GM21423 (cell line): ENCODE measurements around the gene EBF4.
A peak's percentile ranks its signal among the peaks of the same experiment; 100 is the strongest.

ENCODE experiments used
- ATAC-seq: cut with Tn5 transposase; IDR thresholded peaks from one replicate; pipeline ENCODE4 v1.9.1; 2021; ENCODE audit warnings: mild to moderate bottlenecking, moderate library complexity; ENCODE audit not compliant: unreplicated experiment

The EBF4 gene, protein sequence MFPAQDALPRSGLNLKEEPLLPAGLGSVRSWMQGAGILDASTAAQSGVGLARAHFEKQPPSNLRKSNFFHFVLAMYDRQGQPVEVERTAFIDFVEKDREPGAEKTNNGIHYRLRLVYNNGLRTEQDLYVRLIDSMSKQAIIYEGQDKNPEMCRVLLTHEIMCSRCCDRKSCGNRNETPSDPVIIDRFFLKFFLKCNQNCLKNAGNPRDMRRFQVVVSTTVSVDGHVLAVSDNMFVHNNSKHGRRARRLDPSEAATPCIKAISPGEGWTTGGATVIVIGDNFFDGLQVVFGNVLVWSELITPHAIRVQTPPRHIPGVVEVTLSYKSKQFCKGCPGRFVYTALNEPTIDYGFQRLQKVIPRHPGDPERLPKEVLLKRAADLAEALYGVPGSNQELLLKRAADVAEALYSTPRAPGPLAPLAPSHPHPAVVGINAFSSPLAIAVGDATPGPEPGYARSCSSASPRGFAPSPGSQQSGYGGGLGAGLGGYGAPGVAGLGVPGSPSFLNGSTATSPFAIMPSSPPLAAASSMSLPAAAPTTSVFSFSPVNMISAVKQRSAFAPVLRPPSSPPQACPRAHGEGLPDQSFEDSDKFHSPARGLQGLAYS

DNA sequence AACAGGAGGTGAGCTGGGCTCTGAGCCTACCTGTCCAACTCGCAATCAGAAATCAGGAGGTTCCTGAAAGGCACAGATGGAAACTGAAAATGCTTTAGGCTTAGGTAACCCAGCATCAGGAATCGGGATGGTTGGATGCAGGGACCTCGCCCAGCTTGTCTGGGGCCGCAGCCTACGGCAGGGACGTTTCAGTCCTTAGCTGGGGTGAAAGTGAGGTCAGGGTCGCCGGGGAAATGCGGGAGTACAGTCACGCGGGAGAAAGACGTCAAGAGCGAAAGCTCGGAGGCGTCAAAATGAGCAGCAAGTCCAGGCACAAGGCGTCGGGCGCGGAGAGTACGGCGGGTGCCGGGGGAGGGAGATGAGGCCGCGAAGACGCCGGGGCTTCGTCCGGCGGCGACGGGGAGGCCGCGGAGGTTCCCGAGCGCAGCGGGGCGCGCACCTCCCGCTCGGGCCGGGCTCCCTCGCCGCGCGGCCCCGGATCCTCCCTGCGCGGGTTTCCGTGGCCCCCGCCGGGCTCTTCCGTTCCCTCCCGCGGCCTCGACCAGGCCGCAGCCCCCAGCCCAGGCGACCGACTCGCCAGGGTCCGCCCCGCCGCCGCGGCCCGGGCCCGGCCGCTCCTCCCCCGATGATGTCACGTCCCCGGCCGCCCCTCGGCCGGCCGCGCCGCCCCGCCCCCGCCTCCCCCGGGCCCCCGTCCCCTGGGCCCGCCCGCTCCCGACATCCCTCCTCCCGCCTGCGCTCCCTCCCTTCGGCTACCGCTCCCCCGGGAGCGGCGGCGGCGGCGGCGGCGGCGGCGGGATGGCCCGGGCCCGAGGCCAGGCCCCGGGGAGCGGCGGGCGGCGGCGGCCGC lies at the start of gene EBF4:
EBF4 (plus strand) TSS at position 745 of the 850 bp plus-strand sequence. CDS start 866 bp downstream, outside the sequence.
- ATAC-seq: no peak

DNA sequence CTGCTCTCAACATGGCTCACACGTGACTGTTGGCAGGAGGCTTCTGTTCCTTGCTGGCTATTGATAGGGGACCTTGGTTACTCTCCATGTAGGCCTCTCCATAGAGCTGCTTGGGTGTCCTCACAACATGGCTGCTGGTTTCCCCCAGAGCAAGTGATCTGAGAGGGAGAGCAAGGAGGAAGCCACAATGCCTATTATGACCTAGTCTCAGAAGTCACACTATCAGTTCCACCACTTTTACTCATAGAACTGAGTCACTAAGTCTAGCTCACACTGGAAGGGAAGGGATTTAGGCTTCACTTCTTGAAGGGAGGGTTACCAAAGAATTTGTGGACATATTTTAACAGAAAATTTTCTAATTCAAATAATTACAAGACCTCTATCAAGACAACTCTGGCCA lies 48.9 kb upstream of the EBF4 start:
- ATAC-seq: no peak

DNA sequence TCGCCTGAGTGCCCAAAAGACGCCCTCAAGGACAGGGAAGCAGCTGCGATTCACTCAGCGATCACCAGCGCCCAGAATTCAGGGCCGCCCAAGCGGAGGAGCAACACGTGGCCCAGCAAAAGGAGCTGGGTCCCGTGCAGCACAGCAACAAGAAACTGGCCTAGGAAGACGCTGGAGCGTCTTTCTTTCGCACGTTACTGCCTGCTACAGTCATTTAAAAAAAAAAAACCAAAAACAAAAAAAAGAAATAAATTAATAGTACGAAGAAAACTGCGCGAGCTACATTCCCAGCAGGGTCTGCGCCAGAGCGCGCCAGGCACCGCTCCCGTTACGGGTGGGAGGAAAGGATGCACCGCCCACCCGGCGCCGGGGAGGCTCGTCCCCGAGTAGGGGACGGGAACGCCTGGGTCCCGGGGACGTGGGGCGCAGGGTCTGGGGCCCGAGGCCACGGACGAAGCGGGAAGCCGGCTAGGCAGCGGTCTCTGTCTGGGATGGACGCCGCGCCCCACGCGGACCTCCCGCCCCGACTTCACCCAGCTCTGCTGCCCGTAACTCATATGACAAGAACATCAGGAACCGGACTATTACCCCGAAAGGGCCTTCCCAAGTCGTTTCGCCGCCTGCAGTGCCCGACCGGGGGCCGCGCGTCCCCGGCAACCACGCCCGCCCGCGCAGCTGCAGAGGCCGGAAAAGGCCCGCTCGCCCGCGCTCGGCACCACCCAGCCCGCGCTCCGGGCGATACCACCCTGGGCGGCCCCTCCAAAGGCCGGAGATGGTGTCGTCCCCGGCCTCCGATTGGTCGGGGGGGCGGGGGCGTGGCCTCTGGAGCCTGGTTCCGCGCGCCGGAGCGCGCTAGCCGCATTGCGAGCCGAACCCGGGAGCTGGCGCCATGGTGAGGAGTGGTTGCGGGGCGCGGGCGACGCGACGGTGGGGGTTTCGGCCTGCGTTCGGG lies 40.5 kb upstream of the EBF4 start, which contains the start of gene NOP56:
NOP56 (plus strand) TSS at position 861 of the 952 bp plus-strand sequence; CDS start at position 890, 29 bp downstream.
- peak; percentile 86 for ATAC-seq

DNA sequence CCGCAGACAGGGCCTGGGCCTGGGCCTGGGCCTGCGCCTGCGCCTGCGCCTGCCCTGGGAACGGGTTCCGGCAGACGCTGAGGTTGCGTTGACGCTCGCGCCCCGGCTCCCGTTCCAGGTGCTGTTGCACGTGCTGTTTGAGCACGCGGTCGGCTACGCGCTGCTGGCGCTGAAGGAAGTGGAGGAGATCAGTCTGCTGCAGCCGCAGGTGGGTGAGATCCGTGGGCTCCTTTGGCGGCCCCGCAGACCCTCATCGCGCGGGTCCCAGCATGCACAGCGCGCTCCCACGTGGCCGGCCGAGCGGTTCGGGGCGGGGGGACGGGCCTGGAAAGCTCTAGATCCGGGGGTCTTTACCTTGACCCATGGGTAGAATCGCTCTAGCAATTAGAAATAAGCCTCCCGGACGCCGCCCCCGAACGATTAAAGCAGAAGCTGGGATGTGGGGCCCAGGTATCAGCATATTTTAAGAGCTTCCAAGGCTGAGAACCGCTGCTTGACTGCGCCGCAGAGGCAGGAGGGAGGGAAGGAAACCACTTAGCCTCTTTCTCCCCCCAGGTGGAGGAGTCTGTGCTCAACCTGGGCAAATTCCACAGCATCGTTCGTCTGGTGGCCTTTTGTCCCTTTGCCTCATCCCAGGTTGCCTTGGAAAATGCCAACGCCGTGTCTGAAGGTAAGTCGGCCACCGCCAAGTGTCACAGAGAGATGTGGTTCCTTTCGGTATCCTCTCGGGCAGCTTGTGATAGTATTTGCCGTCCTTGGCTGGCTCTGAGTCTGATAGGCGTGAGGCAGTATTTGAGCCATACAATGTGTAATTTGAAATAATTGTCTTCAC lies 39.6 kb upstream of the EBF4 start:
- peak; percentile 36 for ATAC-seq

DNA sequence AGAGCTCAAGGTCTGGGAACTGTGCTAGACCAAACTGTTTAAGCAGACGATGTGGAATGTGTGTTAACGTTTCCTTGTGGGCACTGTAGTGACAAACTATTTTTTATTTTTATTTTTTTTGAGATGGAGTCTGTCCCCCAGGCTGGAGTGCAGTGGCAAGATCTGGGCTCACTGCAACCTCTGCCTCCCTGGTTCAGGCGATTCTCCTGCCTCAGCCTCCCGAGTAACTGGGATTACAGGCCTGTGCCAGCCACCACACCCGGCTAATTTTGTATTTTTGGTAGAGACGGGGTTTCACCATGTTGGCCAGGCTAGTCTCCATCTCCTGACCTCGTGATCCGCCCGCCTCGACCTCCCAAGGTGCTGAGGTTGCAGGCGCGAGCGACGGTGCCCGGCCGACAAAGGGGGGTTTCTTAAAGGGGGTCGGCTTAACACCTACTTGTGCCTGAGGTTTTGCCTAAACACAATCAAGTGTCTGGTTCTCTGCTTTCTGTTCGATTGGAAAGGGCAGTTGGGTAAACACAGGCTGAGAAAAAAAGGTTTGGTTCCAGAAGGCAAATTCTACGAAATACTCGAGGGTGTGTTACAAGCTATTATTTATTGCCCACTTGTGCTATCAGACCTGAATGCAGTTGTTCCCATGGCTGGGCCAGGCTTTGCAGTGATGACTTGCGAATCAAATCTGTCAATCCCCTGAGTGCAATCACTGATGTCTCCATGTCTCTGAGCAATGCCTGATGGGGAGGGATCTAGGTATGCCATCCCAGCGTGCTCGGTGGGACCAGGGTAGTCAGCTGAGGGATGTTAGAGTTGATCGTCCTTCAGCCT lies 38.8 kb upstream of the EBF4 start:
- ATAC-seq: no peak

DNA sequence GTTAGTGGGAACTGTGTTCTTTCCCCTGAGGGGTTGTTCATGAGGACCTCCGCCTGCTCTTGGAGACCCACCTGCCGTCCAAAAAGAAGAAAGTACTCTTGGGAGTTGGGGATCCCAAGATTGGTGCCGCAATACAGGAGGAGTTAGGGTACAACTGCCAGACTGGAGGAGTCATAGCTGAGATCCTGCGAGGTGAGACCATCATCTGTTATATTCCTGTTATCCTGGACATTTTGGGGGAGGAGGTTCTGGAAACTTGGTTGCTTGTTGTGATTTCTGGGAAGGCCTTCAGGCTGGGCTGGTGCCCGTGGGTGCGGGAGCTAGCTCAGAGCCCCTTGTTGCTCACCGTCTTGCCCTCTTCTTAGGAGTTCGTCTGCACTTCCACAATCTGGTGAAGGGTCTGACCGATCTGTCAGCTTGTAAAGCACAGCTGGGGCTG lies 38.2 kb upstream of the EBF4 start:
- ATAC-seq: no peak

DNA sequence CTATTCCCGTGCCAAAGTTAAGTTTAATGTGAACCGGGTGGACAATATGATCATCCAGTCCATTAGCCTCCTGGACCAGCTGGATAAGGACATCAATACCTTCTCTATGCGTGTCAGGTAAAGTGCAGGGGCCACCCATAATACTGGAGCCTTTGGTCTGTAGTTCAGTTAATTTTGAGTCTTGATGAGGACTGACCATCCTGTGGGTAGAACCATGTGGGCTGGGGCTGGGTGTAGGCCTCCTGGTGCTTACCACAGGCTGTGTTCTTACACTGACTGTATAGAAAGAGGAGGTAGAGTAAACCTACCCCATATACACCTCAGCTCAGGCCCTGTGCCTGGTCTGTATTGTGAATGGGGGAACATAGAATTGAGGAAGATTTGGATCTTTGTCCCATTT lies 37.7 kb upstream of the EBF4 start:
- ATAC-seq: no peak

DNA sequence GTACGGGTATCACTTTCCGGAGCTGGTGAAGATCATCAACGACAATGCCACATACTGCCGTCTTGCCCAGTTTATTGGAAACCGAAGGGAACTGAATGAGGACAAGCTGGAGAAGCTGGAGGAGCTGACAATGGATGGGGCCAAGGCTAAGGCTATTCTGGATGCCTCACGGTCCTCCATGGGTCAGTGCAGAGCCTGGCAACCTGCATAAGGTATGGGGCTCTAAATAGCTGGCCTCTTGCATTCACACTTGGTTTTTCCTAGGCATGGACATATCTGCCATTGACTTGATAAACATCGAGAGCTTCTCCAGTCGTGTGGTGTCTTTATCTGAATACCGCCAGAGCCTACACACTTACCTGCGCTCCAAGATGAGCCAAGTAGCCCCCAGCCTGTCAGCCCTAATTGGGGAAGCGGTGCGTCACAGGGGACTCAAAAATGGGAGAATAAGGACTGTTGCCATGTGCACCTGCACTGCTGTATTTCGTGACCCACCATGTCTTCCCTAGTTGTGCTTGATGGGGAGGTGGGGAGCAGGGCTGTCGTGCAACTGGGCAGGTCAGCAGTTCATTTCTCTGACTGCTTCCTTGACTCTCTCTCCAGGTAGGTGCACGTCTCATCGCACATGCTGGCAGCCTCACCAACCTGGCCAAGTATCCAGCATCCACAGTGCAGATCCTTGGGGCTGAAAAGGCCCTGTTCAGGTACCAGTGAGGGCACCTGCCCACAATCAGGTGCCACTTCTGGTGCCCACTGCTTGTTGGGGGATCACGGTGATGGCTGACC lies 37.1 kb upstream of the EBF4 start:
- no peak for ATAC-seq

DNA sequence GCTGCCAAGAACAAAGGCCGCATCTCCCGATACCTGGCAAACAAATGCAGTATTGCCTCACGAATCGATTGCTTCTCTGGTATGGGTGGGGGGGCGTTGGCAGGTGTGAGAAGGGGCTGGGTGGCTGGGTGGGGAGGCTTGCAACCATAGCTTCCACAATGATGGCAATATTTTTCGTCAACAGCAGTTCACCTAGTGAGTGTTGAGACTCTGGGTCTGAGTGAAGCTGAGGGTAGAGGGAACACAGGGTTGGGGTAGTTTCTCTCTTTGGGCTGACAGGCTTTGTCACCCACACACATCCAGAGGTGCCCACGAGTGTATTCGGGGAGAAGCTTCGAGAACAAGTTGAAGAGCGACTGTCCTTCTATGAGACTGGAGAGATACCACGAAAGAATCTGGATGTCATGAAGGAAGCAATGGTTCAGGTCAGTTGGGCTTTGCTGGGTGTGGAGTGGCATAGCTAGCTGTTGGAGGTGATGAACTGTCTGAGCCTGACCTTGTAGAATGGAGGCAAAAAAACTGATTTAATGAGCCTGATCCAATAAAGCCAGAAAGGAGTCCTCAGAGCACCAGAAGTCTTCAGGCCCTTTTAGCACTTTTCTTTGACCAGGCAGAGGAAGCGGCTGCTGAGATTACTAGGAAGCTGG lies 36.0 kb upstream of the EBF4 start:
- ATAC-seq: no peak

DNA sequence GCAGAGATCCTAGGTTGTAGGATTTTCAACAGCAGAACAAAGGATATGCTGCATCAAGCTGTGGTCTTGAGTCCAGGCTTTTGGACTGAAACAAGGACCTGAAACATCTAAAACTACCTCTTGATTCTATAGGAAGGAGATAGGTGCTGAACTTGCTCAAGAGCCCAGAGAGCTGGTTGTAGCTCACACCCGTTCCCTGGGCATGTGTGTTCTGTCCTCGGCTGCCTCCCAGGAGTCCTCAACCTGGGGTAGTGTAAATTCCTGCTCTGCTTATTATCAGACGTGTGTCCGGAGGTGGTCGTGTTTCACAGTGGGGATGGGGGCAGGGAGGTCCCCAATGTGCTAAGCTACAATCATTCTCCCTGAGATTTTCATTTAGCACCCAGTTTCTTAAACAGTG lies 35.3 kb upstream of the EBF4 start:
- ATAC-seq: no peak

DNA sequence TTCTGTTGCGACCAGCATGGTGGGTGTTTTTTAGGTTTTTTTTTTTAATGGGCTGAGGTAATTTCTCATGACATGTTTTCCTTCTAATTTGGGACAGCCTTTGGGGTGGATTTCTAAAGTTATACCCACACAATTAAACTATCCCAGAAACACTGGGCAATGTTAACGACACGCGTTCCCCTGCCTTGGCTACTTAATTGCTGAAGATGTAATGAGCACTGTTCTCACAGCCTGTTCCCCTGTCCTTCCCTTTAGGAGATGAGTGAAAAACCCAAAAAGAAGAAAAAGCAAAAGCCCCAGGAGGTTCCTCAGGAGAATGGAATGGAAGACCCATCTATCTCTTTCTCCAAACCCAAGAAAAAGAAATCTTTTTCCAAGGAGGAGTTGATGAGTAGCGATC lies 34.9 kb upstream of the EBF4 start:
- no peak for ATAC-seq

DNA sequence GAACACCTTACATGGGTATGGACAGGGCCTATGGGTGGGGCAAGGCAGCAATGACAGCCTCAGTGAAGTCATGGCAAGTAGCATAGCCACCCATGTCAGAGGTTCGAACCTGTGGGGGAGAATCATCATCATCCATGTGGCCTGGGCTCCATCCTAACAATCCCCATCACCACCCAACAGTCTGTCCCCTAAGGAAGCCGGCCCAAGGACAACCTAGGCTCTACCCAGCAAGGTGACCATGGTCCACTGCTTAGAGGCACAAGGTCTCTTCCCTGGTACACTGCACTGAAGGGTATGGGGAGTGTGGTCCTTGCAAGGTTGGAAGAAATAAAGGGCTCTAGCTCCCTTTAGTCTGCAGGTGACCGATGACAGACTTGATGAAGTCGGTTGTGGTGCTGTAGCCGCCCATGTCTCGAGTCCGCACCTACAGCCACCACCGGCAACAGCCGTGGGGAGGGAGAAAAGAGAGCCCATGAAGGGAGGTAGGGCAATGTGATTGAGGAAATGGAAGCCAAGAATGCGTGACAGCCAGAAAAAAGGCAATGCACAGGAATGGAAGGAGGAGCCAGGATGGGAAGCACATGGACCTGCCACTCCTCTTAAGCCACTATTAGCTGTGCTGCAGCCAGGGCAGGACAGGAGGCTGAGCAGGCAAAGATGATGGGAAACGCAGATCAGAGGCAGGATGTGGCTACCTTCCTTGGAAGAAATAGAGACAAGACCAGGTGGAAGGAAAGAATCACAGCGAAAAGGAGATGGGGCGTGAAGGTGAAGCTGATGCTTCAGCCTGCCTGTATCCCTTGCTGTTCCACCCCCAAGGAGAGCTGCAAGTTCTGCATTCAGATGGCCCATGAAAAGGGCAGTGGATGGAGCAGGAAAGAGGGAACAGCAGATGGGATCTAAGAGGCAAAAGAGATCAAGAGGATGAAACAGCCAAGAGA lies 33.9 kb upstream of the EBF4 start:
- no peak for ATAC-seq

DNA sequence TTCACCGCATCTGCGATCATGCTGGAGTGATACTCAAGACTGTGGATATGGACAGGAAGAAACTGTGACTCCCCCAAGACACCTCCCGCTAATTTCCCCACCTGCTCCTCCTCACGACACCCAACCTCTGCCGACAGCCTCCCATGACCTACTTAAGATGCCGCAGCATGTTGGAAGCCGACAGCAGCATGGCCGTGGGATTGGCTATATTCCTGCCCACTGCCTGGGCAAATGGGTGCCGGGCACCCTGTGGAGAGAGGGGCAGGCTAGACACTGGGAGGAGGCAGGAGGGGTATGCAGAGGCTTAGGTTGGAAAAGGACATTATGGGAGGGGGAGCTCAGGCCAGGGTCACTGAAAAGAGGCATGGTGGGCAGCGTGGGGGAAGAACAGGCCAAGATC lies 33.0 kb upstream of the EBF4 start:
- no peak for ATAC-seq

DNA sequence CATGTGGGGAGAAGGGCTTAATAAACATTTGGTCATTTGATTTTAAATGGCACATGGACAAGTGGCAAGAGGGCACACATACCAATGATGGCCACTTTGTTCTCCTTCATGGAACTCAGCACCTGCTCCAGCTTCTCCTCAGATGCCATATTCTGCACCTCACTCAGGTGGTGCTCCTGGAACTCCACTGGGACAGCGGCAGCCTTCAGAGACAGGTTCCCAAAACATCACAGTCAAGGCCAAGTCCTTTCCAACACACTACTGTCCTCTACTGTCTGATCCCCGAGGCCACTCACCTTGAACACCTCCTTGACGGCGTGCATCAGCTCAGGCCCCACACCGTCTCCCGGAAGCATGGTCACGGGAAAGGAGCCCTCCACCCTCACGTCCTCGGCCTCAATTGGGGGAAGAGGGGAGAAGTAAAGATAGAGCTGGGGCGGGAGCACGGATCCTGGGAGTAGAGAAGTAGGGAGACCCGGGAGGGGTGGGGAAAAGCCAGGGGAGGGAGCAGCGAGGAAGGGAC lies 29.2 kb upstream of the EBF4 start:
- no peak for ATAC-seq

DNA sequence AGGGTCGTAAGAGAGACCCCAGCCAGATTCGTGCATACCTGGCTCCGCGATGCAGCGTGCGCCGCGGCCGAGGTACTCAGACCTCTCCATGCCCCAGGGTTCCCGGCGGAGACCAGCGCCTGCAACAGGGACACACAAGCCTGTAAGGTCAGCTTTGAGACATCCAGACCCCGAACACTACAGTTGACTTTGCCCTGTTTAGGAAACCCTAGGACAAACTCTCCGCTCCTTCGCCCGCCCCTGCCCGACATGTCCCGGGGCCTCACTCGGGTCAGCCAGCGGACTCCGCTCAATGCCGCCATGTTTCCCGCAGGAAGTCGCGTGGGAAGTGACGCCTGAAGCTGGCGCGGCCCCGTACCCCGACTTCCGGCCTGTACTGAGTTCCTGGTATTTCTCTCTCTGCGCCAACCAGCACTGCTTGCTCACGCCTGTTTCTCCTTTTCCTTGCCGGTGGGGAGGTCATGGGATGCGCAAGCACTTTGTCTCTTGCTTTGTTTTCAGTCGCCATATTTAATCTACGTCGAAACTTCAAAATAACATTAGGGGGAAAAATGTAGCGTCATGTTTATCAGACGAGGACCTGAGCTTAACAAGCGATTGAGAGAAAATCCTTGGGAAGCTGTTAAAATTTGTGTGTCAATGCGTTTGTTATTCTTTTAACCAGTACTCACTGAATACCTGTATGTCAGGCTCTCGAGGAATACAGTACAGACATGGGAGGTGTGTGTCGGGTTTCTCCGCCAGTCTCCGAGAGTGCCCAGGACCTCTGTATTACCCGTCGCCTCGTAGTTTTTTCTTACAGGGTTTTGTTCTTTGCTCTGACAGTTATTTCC lies 28.5 kb upstream of the EBF4 start, which contains the start of gene IDH3B:
IDH3B (minus strand) TSS at position 330 of the 833 bp plus-strand sequence; CDS start at position 302, 28 bp downstream.
- ATAC-seq: peak; percentile 90
